HG03135 (cell line): ENCODE data around the gene TTBK2.
A peak's percentile ranks its signal among the peaks of the same experiment; 100 is the strongest.
"Not testable (repeated sequence)": the region's sequence is repeated elsewhere in the genome, so short reads cannot be mapped to it uniquely, and the experiment has no call there.

Experiments
- ATAC-seq: cut with Tn5 transposase; IDR thresholded peaks from one replicate; pipeline ENCODE4 v1.9.1; 2021; ENCODE audit warnings: mild to moderate bottlenecking, moderate library complexity; ENCODE audit not compliant: unreplicated experiment

The TTBK2 gene

GRCh38 chr15:42766109-42766508 lies 154.5 kb downstream of the TTBK2 start:
- not testable (repeated sequence) for ATAC-seq

GRCh38 chr15:42764154-42764731 lies 156.3 kb downstream of the TTBK2 start:
- not testable (repeated sequence) for ATAC-seq

DNA sequence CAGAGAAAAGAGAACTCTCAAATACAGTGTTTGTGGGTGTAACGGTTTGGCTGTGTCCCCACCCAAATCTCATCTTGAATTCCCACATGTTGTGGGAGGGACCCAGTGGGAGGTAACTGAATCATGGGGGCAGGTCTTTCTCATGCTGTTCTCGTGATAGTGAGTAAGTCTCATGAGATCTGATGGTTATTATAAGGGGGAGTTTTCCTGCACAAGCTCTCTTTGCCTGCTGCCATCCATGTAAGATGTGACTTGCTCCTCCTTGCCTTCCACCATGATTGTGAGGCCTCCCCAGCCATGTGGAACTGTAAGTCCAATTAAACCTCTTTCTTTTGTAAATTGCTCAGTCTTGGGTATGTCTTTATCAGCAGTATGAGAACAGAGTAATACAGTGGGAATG lies 158.8 kb downstream of the TTBK2 start:
- not testable (repeated sequence) for ATAC-seq

DNA sequence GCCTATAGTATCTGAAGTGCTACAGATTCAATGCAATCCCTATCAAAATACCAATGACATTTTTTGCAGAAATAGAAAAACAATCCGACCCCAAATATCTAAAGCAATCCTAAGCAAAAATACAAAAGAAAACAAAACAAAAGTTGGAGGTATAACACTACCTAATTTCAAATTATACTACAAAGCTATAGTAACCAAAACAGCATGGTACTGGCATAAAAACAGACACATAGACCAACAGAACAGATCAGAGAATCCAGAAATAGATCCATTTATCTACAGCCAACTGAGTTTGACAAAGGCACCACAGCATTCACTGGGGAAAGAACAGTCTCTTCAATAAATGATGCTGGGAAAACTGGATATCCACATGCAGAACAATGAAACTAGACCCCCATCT lies 159.8 kb downstream of the TTBK2 start:
- ATAC-seq: no peak

DNA sequence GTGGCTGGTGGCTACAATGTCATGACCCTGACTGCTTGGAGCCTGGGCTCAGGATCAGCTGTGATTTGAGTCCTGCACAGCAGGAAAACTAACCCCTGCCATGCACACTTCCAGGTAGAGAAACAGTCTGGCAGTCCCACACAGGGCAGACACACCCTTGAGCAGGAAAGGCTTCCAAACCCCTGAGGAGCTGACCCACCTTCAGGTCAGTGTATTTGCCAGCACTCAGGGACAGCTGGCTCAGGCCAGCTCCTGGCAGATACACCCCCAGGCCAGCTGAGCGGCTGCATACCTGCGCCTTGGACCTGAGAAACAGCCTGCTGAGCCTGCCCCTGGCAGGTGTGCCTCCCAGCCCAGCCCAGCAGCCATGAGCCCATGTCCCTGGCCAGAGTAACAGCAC lies 161.5 kb downstream of the TTBK2 start:
- ATAC-seq: no peak

GRCh38 chr15:42750306-42750705 lies 170.3 kb downstream of the TTBK2 start:
- ATAC-seq: no peak

DNA sequence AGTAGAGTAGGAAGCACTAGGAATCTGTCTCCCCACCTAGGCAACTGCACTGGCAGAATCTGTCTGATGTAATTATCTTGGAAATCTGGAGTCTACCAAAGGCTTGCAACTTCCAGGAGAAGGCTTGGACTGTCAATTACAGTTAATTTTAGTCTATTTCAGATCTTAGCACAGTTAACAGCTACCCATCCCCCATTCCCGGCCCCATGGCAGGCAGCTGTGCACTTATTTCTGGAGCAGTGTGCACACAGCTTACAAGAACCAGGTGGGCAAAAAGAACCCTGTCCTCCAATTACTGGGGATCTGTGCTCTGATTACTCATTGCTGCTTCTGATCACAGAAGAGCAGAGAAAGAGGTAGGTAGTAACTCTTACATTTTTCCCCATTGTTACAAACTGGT lies 171.3 kb downstream of the TTBK2 start:
- ATAC-seq: no peak

DNA sequence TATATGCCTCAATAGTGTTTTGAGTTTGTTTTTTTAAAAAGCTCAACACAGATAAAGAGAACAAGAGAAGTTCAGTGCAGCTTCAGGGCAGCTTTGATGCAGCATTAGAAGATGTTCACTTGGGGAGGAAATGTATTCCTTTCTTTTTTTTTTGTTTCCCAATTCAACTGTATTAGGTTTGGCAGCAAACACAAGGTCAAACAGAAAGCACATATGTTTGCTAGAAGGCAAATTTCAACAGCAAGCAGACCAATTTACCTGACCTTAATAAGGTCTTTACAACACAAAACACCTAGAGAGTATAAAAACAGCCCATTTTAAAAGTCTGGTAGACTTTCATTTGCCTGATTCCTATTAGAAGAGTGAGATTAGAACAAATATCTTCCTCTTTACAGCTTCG lies 176.4 kb downstream of the TTBK2 start:
- no peak for ATAC-seq

GRCh38 chr15:42742149-42742548 lies 178.4 kb downstream of the TTBK2 start:
- no peak for ATAC-seq

DNA sequence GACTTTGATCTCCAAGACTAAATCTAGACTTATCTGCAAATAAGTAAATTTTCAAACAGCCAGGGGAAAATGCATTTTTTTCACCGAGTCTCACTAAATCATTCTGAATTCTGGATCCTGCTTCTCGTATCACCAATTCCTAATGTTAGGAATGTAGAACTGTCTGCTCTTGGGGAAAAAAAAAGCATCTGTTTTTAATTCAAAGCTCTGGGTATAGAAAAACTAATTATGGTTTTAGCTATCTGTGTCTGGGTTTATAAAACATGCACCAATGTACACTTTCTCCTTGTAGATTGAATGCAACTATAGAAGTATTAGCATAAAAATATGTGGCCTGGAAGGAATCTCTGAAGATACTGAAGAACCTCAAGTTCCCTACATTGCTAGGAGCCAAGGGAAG lies 178.9 kb downstream of the TTBK2 start:
- no peak for ATAC-seq

GRCh38 chr15:42737529-42738328 lies 182.8 kb downstream of the TTBK2 start:
- no peak for ATAC-seq

DNA sequence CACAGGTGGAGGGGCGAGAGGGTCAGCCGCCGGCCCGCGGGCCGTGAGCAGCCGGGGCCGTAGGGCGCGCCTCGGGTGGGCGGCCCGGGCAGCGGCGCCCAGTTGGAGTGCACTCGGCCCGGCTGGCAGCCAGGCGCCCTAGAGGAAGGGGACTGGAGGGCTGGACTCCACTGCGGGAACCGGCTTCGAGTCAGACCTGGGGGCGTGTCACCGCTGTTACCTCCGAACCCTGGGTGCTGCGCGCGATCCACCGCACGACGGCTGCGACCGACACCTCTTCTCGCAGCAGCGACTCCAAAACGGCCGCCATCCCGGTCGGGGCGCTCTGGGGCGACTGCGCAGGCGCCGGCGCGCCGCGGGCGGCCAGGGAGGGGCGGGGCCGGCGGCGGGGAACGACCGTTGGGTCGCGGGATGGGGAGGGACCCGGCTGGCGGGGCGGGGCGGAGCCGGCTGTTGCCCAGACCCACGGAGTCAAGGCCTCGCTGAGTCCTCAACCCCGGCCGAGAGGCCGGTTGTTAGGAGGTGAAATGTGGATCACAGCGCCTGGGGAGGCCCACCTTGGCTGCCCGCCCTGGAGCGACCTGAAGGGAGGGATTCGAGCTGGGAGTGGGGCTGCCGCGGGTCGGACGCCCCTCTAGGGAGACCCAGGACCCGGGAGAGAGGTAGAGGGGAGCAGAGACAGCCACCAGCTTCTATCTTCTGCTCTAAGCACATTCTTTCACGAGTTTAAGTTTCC lies 183.6 kb downstream of the TTBK2 start, which contains the start of gene CDAN1:
TSS of gene CDAN1 (minus strand) at position 336 of the 736 bp plus-strand sequence. CDS start at position 310, 26 bp downstream.
- peak; percentile 71 for ATAC-seq

- ATAC-seq: peak; percentile 39
Measured at GRCh38 chr15:42736178-42736792, 184.3 kb downstream of the TTBK2 start.

GRCh38 chr15:42735382-42736165 lies 185.0 kb downstream of the TTBK2 start:
- ATAC-seq: no peak

DNA sequence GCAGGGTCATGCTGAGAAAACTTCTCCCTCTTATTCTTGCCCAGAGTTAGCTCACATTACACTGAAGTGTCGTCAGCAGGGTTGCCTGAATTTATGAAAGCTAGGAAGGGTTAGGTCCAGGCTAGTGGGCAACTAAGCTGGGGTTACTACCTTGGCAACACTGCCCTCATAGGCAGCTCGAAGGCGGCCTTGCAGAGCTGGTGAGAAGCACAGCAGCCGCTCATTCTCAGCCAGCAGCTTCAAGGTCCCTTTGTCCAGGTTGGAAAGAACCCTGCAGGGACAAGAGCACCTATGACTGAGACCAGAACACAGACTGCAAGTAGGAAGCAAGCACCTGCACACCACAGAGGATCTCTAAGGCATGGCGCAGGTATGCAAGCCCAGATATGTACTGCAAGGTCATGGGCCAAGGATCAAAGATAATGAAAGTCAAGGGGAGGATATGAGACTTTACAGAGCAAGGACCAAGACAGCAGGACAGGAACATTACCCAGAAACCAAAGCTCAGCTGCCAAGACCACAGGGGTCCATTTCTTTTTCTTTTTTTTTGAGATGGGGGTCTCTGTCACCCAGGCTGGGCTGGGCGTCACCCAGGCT lies 186.4 kb downstream of the TTBK2 start:
- ATAC-seq: no peak

GRCh38 chr15:42733027-42733426 lies 187.6 kb downstream of the TTBK2 start:
- no peak for ATAC-seq

GRCh38 chr15:42732095-42732827 lies 188.3 kb downstream of the TTBK2 start:
- ATAC-seq: no peak

DNA sequence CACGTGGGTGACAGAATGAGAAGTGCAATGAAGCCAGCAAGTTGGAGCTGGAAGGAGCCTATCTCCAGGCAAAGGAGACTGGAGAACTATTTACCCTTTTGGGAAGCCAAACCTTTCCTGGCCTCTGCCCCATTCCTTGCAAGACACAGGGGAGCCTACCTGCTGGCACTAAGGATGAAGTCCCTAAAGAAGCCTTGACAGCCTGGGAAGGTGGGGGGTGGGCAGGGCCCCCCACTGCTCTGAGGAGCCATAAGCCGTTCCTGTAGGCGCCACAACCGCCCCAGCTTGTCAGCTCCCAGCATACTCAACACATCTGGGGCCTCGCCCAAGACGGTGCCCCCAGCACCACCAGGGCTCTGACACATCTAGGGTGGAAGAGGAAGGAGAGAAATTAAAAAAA lies 189.1 kb downstream of the TTBK2 start:
- ATAC-seq: no peak

- no peak for ATAC-seq
Measured at GRCh38 chr15:42730536-42730935, 190.0 kb downstream of the TTBK2 start.
